Upper lobe of left lung (tissue), 6 donors: ENCODE data around the gene COL12A1. TPM values are rescaled to one million over a fixed set of nuclear protein-coding genes. Genes with fewer than 3 reads are reported as not detected.

ENCODE experiments used
- ATAC-seq, 2 donors: fragments of 200-7000 bp; cut with Tn5 transposase; one replicate each; pipeline ENCODE4 v1.9.1; 2022; ENCODE audit warnings: mild to moderate bottlenecking in 2 of 2, moderate library complexity in 2 of 2; ENCODE audit not compliant: low FRiP score in 2 of 2
- DNase-seq, 2 donors: peaks; one replicate each; pipeline ENCODE4 v3.0.0-alpha.2; 2019 to 2020
- H3K27ac ChIP-seq, 4 donors: fragments of 200-600 bp; sonication (generic); one replicate each; pipeline ENCODE4 v1.5.1; 2016 to 2019
- H3K27me3 ChIP-seq, 4 donors: fragments of 200-600 bp; sonication (generic); one replicate each; pipeline ENCODE4 v1.5.1; 2017 to 2019
- H3K36me3 ChIP-seq, 4 donors: fragments of 200-600 bp; sonication (generic); one replicate each; pipeline ENCODE4 v1.5.1; 2016 to 2019
- H3K4me1 ChIP-seq, 4 donors: fragments of 200-600 bp; sonication (generic); one replicate each; pipeline ENCODE4 v1.5.1; 2018 to 2019
- H3K4me3 ChIP-seq, 4 donors: fragments of 200-600 bp; sonication (generic); one replicate each; pipeline ENCODE4 v1.5.1; 2017 to 2019; ENCODE audit warnings: mild to moderate bottlenecking in 2 of 4, moderate library complexity in 1 of 4
- H3K9me3 ChIP-seq, 4 donors: fragments of 200-600 bp; sonication (generic); one replicate each; pipeline ENCODE4 v1.5.1; 2018 to 2019
- EP300 ChIP-seq, 4 donors: sonication (generic); formaldehyde crosslinking; IDR thresholded peaks; one replicate each; pipeline ENCODE4 v1.5.1; 2017; ENCODE audit warnings: antibody characterized with exemption in 4 of 4, control low read depth in 2 of 4
- POLR2A ChIP-seq, 4 donors: fragments of 450-650 bp; IDR thresholded peaks; one replicate each; pipeline ENCODE4 v1.5.1; 2016 to 2017; ENCODE audit warnings: antibody characterized with exemption in 4 of 4, mild to moderate bottlenecking in 2 of 4
- POLR2AphosphoS5 ChIP-seq, 2 donors: sonication (generic); formaldehyde crosslinking; IDR thresholded peaks; one replicate each; pipeline ENCODE4 v1.5.1; 2017; ENCODE audit warnings: antibody characterized with exemption in 2 of 2
- WGBS, 2 donors: methylation state at CpG; one replicate each; pipeline ENCODE4 v1.1.5; 2017 to 2018; 5-methylcytosine and 5-hydroxymethylcytosine counted together
- total RNA-seq, 6 donors: library from RNA; depleted of rRNA in 4 of 6; stranded (reverse); fragments of >200 nt in 4 of 6; gene quantifications; one replicate each; pipeline versions ENCODE4 v1.1.0 to v1.2.1, GENCODE V29; 2016 to 2021
- TF ChIP-seq, protein P1 (sequence below), 6 experiments: fragments of 450-650 bp in 4 of 6; fragments of 200-600 bp in 2 of 6; sonication (generic) in 2 of 6; IDR thresholded peaks; one replicate each; pipeline ENCODE4 v1.5.1; 2016 to 2019; ENCODE audit warnings: antibody characterized with exemption in 6 of 6
- donor health status: DM: no; HTN: no; CAD: no; lungs with moderate emphysema.
- donor health status: DM: no; HTN: yes; CAD: no; lungs with severe emphysema.

Gene COL12A1
- total RNA-seq, 6 donors from 2014 or later, result 33.3 to 176 (median 76.9) TPM

DNA sequence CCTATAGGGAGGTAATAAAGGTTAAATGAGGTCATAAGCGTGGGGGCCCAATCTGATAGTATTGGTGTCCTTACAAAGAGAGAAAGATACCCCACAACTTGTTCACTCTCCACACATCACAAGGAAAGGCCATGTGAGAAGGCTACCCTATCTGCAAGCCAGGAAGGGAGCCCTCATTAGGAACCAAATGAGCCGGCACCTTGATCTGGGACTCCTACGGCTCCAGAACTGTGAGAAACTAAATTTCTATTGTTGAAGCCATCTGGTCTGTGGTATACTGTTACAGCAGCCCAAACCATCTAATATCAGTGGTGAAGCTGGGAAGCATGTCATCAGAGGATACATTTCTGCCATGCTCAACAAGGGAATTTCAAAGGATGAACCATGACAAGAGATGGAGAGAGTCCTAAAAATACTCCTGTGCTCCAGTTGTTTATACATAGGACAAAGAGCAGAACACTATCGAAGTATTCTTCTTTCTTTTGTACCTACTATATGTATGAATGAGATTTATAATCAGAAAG lies 27.3 kb upstream of the COL12A1 start:
- Histone ChIP-seq H3K36me3 (peaks cover 9 to 26% (median 12%) of the 10 kb centered on the region in 4 donors), H3K27ac (no peak overlapping the region), H3K4me1 (peaks cover 0 to 3% (median 0%) of the 10 kb centered on the region in 4 donors), H3K9me3 (no peaks in the 10 kb centered on the region), H3K27me3 (no peaks in the 10 kb centered on the region), H3K4me3 (no peak overlapping the region)
- WGBS, 2 donors, result 92 to 96% methylated on average over 4 of the region's 4 CpGs
- TF ChIP-seq, protein P1, sequence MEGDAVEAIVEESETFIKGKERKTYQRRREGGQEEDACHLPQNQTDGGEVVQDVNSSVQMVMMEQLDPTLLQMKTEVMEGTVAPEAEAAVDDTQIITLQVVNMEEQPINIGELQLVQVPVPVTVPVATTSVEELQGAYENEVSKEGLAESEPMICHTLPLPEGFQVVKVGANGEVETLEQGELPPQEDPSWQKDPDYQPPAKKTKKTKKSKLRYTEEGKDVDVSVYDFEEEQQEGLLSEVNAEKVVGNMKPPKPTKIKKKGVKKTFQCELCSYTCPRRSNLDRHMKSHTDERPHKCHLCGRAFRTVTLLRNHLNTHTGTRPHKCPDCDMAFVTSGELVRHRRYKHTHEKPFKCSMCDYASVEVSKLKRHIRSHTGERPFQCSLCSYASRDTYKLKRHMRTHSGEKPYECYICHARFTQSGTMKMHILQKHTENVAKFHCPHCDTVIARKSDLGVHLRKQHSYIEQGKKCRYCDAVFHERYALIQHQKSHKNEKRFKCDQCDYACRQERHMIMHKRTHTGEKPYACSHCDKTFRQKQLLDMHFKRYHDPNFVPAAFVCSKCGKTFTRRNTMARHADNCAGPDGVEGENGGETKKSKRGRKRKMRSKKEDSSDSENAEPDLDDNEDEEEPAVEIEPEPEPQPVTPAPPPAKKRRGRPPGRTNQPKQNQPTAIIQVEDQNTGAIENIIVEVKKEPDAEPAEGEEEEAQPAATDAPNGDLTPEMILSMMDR (IDR thresholded peaks at IDR 0.05), result no peak
- no peak for TF ChIP-seq EP300 (IDR thresholded peaks at IDR 0.05)
- no peak for TF ChIP-seq POLR2AphosphoS5 (IDR thresholded peaks at IDR 0.05)
- TF ChIP-seq POLR2A (IDR thresholded peaks at IDR 0.05), result no peak
- ATAC-seq (no peak), DNase-seq (no peak)

DNA sequence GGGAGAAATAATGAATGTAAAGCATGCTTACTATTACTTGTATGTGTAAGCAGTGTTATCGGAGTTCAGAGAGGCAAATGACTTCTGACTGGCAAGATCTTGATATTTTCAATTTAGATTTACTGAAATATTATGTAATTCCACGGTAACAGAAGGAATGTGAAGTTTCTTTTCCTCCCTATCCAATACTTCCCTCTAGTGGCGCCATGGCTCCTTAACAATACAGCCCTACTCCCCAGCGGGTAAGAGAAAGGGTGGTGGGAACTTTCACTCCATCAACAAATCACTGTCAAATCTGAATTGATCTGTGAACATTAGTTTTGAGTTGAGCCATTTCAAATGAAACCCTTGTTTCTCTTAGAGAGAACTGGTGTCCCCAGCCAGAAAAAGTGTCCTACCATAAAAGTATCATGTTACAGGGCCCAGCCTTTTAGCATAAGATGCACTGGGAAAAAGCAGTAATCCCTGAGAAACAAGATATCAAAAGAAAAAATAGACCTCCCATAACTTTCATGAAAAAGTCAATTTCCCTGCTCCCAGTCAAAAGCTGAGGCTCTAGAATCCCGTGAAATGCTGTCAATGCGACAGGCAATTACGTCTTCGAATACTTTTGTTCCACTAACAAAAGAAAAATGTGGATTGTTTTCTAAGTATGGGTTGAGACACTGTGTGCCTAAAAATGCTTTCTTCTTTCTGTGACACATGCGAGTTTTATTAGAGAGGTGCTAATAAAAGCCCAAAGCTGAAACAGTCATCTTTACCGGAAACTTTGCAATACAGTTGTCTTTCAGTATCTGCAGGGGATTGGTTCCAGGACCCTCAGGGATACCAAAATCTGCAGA lies 24.9 kb upstream of the COL12A1 start:
- 58% methylated on average over 10 of the region's 10 CpGs for WGBS, 2 donors

DNA sequence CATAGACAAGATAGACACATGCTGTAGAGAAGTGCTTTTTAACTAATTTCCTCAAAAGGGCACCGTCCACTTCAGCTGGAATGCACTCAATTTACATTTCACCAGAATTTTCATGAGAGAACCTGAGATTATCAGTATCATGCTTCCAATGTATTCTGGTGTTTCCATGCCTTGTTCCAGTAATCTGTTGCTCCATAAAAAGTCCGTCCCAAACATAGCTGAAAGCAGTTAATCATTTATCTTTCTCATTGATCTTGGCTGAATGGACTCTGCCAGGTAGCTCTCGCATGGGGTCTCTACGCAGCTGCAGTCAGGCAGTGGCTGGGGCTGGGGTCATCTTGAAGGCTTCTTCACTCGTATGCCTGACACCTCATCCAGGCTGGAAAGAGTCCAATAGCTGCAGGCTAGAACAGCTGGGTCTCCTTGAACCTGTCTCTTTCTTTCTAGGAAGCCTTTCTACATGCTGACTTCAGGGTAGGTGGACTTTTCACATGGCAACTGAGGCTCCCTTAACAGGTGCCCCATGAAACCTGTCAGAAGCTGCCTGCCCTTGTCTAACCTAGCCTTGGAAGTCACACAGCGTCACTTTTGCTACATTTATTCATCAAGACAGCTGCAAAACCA lies 18.6 kb upstream of the COL12A1 start:
- Histone ChIP-seq H3K27me3 (no peaks in the 10 kb centered on the region), H3K27ac (no peak overlapping the region), H3K9me3 (no peaks in the 10 kb centered on the region), H3K4me1 (peaks cover 0 to 24% (median 0%) of the 10 kb centered on the region in 4 donors), H3K36me3 (no peaks in the 10 kb centered on the region), H3K4me3 (no peak overlapping the region)
- ATAC-seq (no peak), DNase-seq (no peak)
- TF ChIP-seq, protein P1 (IDR thresholded peaks at IDR 0.05), result no peak
- TF ChIP-seq EP300 (IDR thresholded peaks at IDR 0.05) (no peak), POLR2AphosphoS5 (IDR thresholded peaks at IDR 0.05) (no peak), POLR2A (IDR thresholded peaks at IDR 0.05) (no peak)
- 72 to 75% methylated on average over 6 of the region's 6 CpGs for WGBS, 2 donors

More for the DNA sequence above, 24.9 kb upstream of the COL12A1 start:
- Histone ChIP-seq H3K9me3 (no peaks in the 10 kb centered on the region), H3K27ac (no peak overlapping the region), H3K27me3 (no peaks in the 10 kb centered on the region), H3K4me1 (peaks cover 0 to 6% (median 0%) of the 10 kb centered on the region in 4 donors), H3K4me3 (no peak overlapping the region), H3K36me3 (peaks cover 0 to 3% (median 0%) of the 10 kb centered on the region in 4 donors)
- DNase-seq, result no peak
- no peak for TF ChIP-seq POLR2A (IDR thresholded peaks at IDR 0.05)
- no peak for TF ChIP-seq POLR2AphosphoS5 (IDR thresholded peaks at IDR 0.05)
- TF ChIP-seq, protein P1 (IDR thresholded peaks at IDR 0.05), result peak; percentile 18 to 65 (median 55)
- TF ChIP-seq EP300 (IDR thresholded peaks at IDR 0.05), result no peak
- peak in 1 of 2 donors; percentile 82 for ATAC-seq

DNA sequence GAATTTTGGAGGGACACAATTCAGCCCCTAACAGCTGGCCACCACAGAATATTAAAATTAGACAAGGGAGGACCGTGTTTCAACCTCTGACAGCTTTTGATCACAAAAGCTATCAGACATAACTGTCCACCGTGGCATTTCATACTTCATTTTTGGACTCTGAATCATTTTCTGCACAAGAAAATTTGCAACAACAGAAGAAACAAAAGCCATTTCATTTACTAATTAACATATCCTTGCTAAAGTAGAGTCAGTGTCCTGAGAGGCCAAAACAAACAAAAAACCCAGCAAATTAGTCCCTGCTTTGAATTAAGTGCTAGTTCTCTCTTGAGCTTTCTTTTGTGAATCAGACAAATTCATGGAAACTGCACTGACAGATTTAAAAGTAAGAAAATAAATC lies 17.6 kb upstream of the COL12A1 start:
- no peak overlapping the region for H3K27ac ChIP-seq
- H3K27me3 ChIP-seq, result no peaks in the 10 kb centered on the region
- TF ChIP-seq EP300 (IDR thresholded peaks at IDR 0.05) (no peak), POLR2A (IDR thresholded peaks at IDR 0.05) (no peak), POLR2AphosphoS5 (IDR thresholded peaks at IDR 0.05) (no peak)
- TF ChIP-seq, protein P1 (IDR thresholded peaks at IDR 0.05), result no peak
- H3K4me3 ChIP-seq, result no peak overlapping the region
- DNase-seq, result no peak
- no peaks in the 10 kb centered on the region for H3K9me3 ChIP-seq
- no peaks in the 10 kb centered on the region for H3K36me3 ChIP-seq
- ATAC-seq, result no peak
- WGBS, 2 donors, result 67 to 77% methylated on average over 2 of the region's 2 CpGs
- H3K4me1 ChIP-seq, result peaks cover 0 to 27% (median 0%) of the 10 kb centered on the region in 4 donors
